Peyer's patch (tissue), 4 donors: ENCODE measurements around the gene RHEBL1. TPM values are rescaled to one million over a fixed set of nuclear protein-coding genes. Genes with fewer than 3 reads are reported as not detected.

ENCODE experiments used
- DNase-seq, 3 donors: peaks; one replicate each; pipeline ENCODE4 v3.0.0-alpha.2; 2017 to 2019
- H3K27ac ChIP-seq, 4 donors: fragments of 200-600 bp; sonication (generic); one replicate each; pipeline ENCODE4 v1.5.1; 2016 to 2019
- H3K27me3 ChIP-seq, 2 donors: fragments of 200-600 bp; sonication (generic); one replicate each; pipeline ENCODE4 v1.5.1; 2019
- H3K36me3 ChIP-seq, 3 donors: fragments of 200-600 bp; sonication (generic); one replicate each; pipeline ENCODE4 v1.5.1; 2016 to 2019
- H3K4me1 ChIP-seq, 4 donors: fragments of 200-600 bp; sonication (generic); one replicate each; pipeline ENCODE4 v1.5.1; 2016 to 2019
- H3K4me3 ChIP-seq, 4 donors: fragments of 200-600 bp; sonication (generic); 1 replicate in 3 of 4; 2 replicates in 1 of 4; pipeline ENCODE4 v1.5.1; 2016 to 2019; ENCODE audit warnings: mild to moderate bottlenecking in 1 of 4
- H3K9me3 ChIP-seq, 4 donors: fragments of 200-600 bp; sonication (generic); one replicate each; pipeline ENCODE4 v1.5.1; 2016 to 2019; ENCODE audit warnings: mild to moderate bottlenecking in 1 of 4
- CTCF ChIP-seq, 6 experiments: fragments of 450-650 bp in 4 of 6; fragments of 200-600 bp in 2 of 6; sonication (generic) in 1 of 6; IDR thresholded peaks; one replicate each; pipeline ENCODE4 v1.5.1; 2017 to 2019; ENCODE audit warnings: antibody characterized with exemption in 6 of 6, mild to moderate bottlenecking in 3 of 6, moderate library complexity in 1 of 6
- POLR2A ChIP-seq, 2 donors: fragments of 450-650 bp; IDR thresholded peaks; one replicate each; pipeline ENCODE4 v1.5.1; 2017; ENCODE audit warnings: antibody characterized with exemption in 2 of 2, mild to moderate bottlenecking in 2 of 2, moderate library complexity in 2 of 2
- total RNA-seq, 4 donors: library from RNA; depleted of rRNA; stranded (reverse); fragments of >200 nt; gene quantifications; one replicate each; pipeline ENCODE4 v1.1.0, GENCODE V29; 2016

Gene RHEBL1
- total RNA-seq, 4 donors from 2014 or later: not detected

- H3K27me3 ChIP-seq: no peaks in the 10 kb centered on the region
- H3K27ac ChIP-seq: no peak overlapping the region
- no peaks in the 10 kb centered on the region for H3K4me1 ChIP-seq
- no peak overlapping the region for H3K4me3 ChIP-seq
- no peak for TF ChIP-seq POLR2A (IDR thresholded peaks at IDR 0.05)
- TF ChIP-seq CTCF (IDR thresholded peaks at IDR 0.05): no peak
- H3K9me3 ChIP-seq: no peaks in the 10 kb centered on the region
- peaks cover 0 to 100% (median 2%) of the 10 kb centered on the region in 3 donors for H3K36me3 ChIP-seq
- DNase-seq: peak in 1 of 3 donors; percentile 43
Observed at GRCh38 chr12:49046129-49046895, 23.5 kb downstream of the RHEBL1 start.

DNA sequence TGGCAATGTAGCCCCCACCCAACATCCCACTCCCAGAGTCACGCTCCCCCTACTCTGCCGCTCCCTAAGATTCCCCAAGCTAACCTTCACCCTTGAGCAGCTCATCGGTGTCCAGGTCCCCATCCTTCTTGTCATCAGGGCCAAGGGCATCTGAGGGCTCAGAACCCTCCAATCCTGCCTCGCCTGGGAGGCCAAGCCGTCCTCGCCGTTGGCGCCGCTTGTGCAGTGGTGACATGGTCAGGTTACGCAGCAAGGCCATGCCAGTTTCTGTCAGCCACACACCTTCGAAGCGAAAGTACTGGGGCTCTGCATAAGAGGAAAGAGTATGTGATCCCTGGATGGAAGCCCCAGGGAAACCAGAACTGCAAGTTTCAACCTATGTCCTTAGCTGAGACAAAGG lies 25.1 kb downstream of the RHEBL1 start:
- Histone ChIP-seq H3K4me1 (no peaks in the 10 kb centered on the region), H3K27me3 (no peaks in the 10 kb centered on the region), H3K9me3 (no peaks in the 10 kb centered on the region), H3K27ac (no peak overlapping the region), H3K4me3 (no peak overlapping the region), H3K36me3 (peaks cover 0 to 100% (median 2%) of the 10 kb centered on the region in 3 donors)
- DNase-seq: no peak
- no peak for TF ChIP-seq POLR2A (IDR thresholded peaks at IDR 0.05)
- no peak for TF ChIP-seq CTCF (IDR thresholded peaks at IDR 0.05)

DNA sequence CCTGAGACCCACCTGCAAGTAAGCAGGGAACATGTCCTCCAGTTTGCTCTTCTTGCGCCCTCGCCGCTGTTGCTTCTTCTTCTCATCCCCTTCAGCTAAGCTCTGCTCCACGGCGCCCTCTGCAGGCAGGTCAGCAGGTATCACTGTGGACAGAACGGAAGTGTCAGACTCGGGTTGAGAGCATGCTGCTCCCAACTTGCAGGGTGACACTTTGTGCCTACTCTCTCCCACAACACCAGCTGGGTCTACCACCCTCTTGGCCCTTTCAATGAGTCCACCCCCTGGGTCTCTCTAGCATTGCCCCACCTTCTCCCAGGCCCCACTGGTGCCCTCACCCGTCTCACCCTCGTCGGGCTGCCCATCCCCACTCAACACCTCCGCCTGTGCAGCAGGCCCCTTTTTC lies 25.9 kb downstream of the RHEBL1 start:
- H3K4me1 ChIP-seq: no peaks in the 10 kb centered on the region
- H3K36me3 ChIP-seq: peaks cover 0 to 100% (median 0%) of the 10 kb centered on the region in 3 donors
- peak; percentile 19 to 71 (median 54) for TF ChIP-seq CTCF (IDR thresholded peaks at IDR 0.05)
- no peak for TF ChIP-seq POLR2A (IDR thresholded peaks at IDR 0.05)
- peak; percentile 61 to 80 (median 76) for DNase-seq
- H3K4me3 ChIP-seq: no peak overlapping the region
- no peaks in the 10 kb centered on the region for H3K9me3 ChIP-seq
- no peaks in the 10 kb centered on the region for H3K27me3 ChIP-seq
- no peak overlapping the region for H3K27ac ChIP-seq

GRCh38 chr12:49043241-49043640 lies 26.5 kb downstream of the RHEBL1 start:
- TF ChIP-seq POLR2A (IDR thresholded peaks at IDR 0.05) (no peak), CTCF (IDR thresholded peaks at IDR 0.05) (no peak)

GRCh38 chr12:49041881-49042484 lies 27.8 kb downstream of the RHEBL1 start:
- Histone ChIP-seq H3K36me3 (peaks cover 0 to 100% (median 0%) of the 10 kb centered on the region in 3 donors), H3K4me3 (no peak overlapping the region), H3K27ac (no peak overlapping the region), H3K4me1 (no peaks in the 10 kb centered on the region), H3K27me3 (no peaks in the 10 kb centered on the region), H3K9me3 (no peaks in the 10 kb centered on the region)
- DNase-seq: no peak
- TF ChIP-seq CTCF (IDR thresholded peaks at IDR 0.05) (no peak), POLR2A (IDR thresholded peaks at IDR 0.05) (no peak)

More at GRCh38 chr12:49043241-49043640, 26.5 kb downstream of the RHEBL1 start:
- Histone ChIP-seq H3K27me3 (no peaks in the 10 kb centered on the region), H3K36me3 (peaks cover 0 to 100% (median 0%) of the 10 kb centered on the region in 3 donors), H3K4me1 (no peaks in the 10 kb centered on the region), H3K27ac (no peak overlapping the region), H3K9me3 (no peaks in the 10 kb centered on the region), H3K4me3 (no peak overlapping the region)
- no peak for DNase-seq
